Upper lobe of left lung (tissue), 6 donors: ENCODE measurements around the gene RFC4. TPM values are rescaled to one million over a fixed set of nuclear protein-coding genes. Genes with fewer than 3 reads are reported as not detected.

Source experiments
- ATAC-seq, 2 donors: fragments of 200-7000 bp; cut with Tn5 transposase; one replicate each; pipeline ENCODE4 v1.9.1; 2022; ENCODE audit warnings: mild to moderate bottlenecking in 2 of 2, moderate library complexity in 2 of 2; ENCODE audit not compliant: low FRiP score in 2 of 2
- DNase-seq, 2 donors: peaks; one replicate each; pipeline ENCODE4 v3.0.0-alpha.2; 2019 to 2020
- H3K27ac ChIP-seq, 4 donors: fragments of 200-600 bp; sonication (generic); one replicate each; pipeline ENCODE4 v1.5.1; 2016 to 2019
- H3K27me3 ChIP-seq, 4 donors: fragments of 200-600 bp; sonication (generic); one replicate each; pipeline ENCODE4 v1.5.1; 2017 to 2019
- H3K36me3 ChIP-seq, 4 donors: fragments of 200-600 bp; sonication (generic); one replicate each; pipeline ENCODE4 v1.5.1; 2016 to 2019
- H3K4me1 ChIP-seq, 4 donors: fragments of 200-600 bp; sonication (generic); one replicate each; pipeline ENCODE4 v1.5.1; 2018 to 2019
- H3K4me3 ChIP-seq, 4 donors: fragments of 200-600 bp; sonication (generic); one replicate each; pipeline ENCODE4 v1.5.1; 2017 to 2019; ENCODE audit warnings: mild to moderate bottlenecking in 2 of 4, moderate library complexity in 1 of 4
- H3K9me3 ChIP-seq, 4 donors: fragments of 200-600 bp; sonication (generic); one replicate each; pipeline ENCODE4 v1.5.1; 2018 to 2019
- EP300 ChIP-seq, 4 donors: sonication (generic); formaldehyde crosslinking; IDR thresholded peaks; one replicate each; pipeline ENCODE4 v1.5.1; 2017; ENCODE audit warnings: antibody characterized with exemption in 4 of 4, control low read depth in 2 of 4
- POLR2A ChIP-seq, 4 donors: fragments of 450-650 bp; IDR thresholded peaks; one replicate each; pipeline ENCODE4 v1.5.1; 2016 to 2017; ENCODE audit warnings: antibody characterized with exemption in 4 of 4, mild to moderate bottlenecking in 2 of 4
- POLR2AphosphoS5 ChIP-seq, 2 donors: sonication (generic); formaldehyde crosslinking; IDR thresholded peaks; one replicate each; pipeline ENCODE4 v1.5.1; 2017; ENCODE audit warnings: antibody characterized with exemption in 2 of 2
- WGBS, 2 donors: methylation state at CpG; one replicate each; pipeline ENCODE4 v1.1.5; 2017 to 2018; 5-methylcytosine and 5-hydroxymethylcytosine counted together
- total RNA-seq, 6 donors: library from RNA; depleted of rRNA in 4 of 6; stranded (reverse); fragments of >200 nt in 4 of 6; gene quantifications; one replicate each; pipeline versions ENCODE4 v1.1.0 to v1.2.1, GENCODE V29; 2016 to 2021
- TF ChIP-seq, protein P1 (sequence below), 6 experiments: fragments of 450-650 bp in 4 of 6; fragments of 200-600 bp in 2 of 6; sonication (generic) in 2 of 6; IDR thresholded peaks; one replicate each; pipeline ENCODE4 v1.5.1; 2016 to 2019; ENCODE audit warnings: antibody characterized with exemption in 6 of 6
- donor health status: DM: no; HTN: no; CAD: no; lungs with moderate emphysema.
- donor health status: DM: no; HTN: yes; CAD: no; lungs with severe emphysema.

RFC4 gene
- total RNA-seq, 6 donors from 2014 or later: 6.0 to 14.9 (median 8.7) TPM

GRCh38 chr3:186779204-186779603 is 27.1 kb downstream of the RFC4 start:
- ATAC-seq (no peak), DNase-seq (no peak)
- peaks cover 0 to 5% (median 1%) of the 10 kb centered on the region in 4 donors for H3K4me1 ChIP-seq
- no peak for TF ChIP-seq POLR2AphosphoS5 (IDR thresholded peaks at IDR 0.05)
- TF ChIP-seq POLR2A (IDR thresholded peaks at IDR 0.05): no peak
- TF ChIP-seq, protein P1, sequence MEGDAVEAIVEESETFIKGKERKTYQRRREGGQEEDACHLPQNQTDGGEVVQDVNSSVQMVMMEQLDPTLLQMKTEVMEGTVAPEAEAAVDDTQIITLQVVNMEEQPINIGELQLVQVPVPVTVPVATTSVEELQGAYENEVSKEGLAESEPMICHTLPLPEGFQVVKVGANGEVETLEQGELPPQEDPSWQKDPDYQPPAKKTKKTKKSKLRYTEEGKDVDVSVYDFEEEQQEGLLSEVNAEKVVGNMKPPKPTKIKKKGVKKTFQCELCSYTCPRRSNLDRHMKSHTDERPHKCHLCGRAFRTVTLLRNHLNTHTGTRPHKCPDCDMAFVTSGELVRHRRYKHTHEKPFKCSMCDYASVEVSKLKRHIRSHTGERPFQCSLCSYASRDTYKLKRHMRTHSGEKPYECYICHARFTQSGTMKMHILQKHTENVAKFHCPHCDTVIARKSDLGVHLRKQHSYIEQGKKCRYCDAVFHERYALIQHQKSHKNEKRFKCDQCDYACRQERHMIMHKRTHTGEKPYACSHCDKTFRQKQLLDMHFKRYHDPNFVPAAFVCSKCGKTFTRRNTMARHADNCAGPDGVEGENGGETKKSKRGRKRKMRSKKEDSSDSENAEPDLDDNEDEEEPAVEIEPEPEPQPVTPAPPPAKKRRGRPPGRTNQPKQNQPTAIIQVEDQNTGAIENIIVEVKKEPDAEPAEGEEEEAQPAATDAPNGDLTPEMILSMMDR (IDR thresholded peaks at IDR 0.05): no peak
- TF ChIP-seq EP300 (IDR thresholded peaks at IDR 0.05): no peak
- no peak overlapping the region for H3K4me3 ChIP-seq
- H3K27me3 ChIP-seq: no peaks in the 10 kb centered on the region
- no peak overlapping the region for H3K27ac ChIP-seq
- no peaks in the 10 kb centered on the region for H3K9me3 ChIP-seq
- 90 to 92% methylated on average over 5 of the region's 5 CpGs for WGBS, 2 donors
- H3K36me3 ChIP-seq: peaks cover 0 to under 1% (median 0%) of the 10 kb centered on the region in 4 donors

GRCh38 chr3:186775999-186776398 is 30.3 kb downstream of the RFC4 start:
- 76 to 79% methylated on average over 8 of the region's 8 CpGs for whole genome bisulfite sequencing, 2 donors
- H3K36me3 ChIP-seq: no peaks in the 10 kb centered on the region
- ATAC-seq: no peak

DNA sequence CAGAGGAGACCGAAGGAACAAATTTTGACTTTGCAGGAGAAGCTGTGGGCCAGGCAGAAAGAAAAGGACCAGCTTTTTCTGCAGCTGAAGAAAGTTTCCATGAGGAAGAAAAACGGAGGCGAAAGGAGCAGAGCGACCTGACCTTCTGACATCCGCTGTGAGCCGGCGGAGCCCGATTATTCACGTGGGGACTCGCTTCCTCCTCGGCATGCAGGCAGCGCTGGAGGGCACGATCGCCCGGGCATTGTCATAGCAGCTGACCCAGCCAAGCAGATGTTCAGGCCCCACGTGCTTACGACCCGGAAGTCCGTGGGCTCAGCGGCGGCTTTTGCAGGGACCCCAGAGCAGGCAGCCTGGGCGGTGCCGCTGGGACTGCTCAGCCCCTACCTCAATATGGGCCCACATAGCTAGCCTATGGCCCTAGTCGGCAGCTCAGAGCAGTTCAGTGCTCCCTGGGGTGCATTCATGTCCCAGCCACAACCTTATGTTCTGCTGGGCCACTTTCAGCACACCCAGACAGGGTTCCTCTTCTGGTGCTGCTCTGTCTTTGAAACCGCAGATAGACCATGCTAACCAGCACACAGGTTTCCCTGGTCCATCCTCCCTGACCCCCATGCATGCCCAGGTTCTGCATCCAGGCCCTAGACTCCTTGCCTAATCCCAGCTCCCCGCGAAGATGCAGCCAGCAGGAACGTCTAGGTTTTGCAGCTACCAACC is 33.4 kb downstream of the RFC4 start:
- H3K9me3 ChIP-seq: no peaks in the 10 kb centered on the region
- ATAC-seq (peak; percentile 69 to 94), DNase-seq (peak; percentile 81 to 88)
- peak overlapping the region; percentile 42 to 63 (median 53) for H3K4me3 ChIP-seq
- H3K27ac ChIP-seq: peak overlapping the region in 3 of 4 donors; percentile 11 to 59 (median 57)
- no peak for TF ChIP-seq EP300 (IDR thresholded peaks at IDR 0.05)
- TF ChIP-seq, protein P1 (IDR thresholded peaks at IDR 0.05): no peak
- TF ChIP-seq POLR2AphosphoS5 (IDR thresholded peaks at IDR 0.05): peak in 1 of 2 donors; percentile 24
- peak in 1 of 4 donors; percentile 51 for TF ChIP-seq POLR2A (IDR thresholded peaks at IDR 0.05)
- no peaks in the 10 kb centered on the region for H3K27me3 ChIP-seq
- 17 to 23% methylated on average over 16 to 28 of the region's 28 CpGs for WGBS, 2 donors
- peaks cover 8 to 15% (median 12%) of the 10 kb centered on the region in 4 donors for H3K4me1 ChIP-seq
- H3K36me3 ChIP-seq: no peaks in the 10 kb centered on the region

More at GRCh38 chr3:186775999-186776398, 30.3 kb downstream of the RFC4 start:
- H3K27ac ChIP-seq: no peak overlapping the region
- DNase-seq: no peak
- H3K9me3 ChIP-seq: no peaks in the 10 kb centered on the region
- no peak overlapping the region for H3K4me3 ChIP-seq
- peaks cover 8 to 15% (median 12%) of the 10 kb centered on the region in 4 donors for H3K4me1 ChIP-seq
- no peak for TF ChIP-seq POLR2A (IDR thresholded peaks at IDR 0.05)
- TF ChIP-seq, protein P1 (IDR thresholded peaks at IDR 0.05): no peak
- no peak for TF ChIP-seq EP300 (IDR thresholded peaks at IDR 0.05)
- no peak for TF ChIP-seq POLR2AphosphoS5 (IDR thresholded peaks at IDR 0.05)
- H3K27me3 ChIP-seq: no peaks in the 10 kb centered on the region

GRCh38 chr3:186772281-186772694 is 34.0 kb downstream of the RFC4 start:
- 7 to 8% methylated on average over 26 of the region's 26 CpGs for WGBS, 2 donors
- Histone ChIP-seq H3K36me3 (no peaks in the 10 kb centered on the region), H3K27me3 (no peaks in the 10 kb centered on the region), H3K9me3 (no peaks in the 10 kb centered on the region), H3K4me1 (peaks cover 8 to 15% (median 12%) of the 10 kb centered on the region in 4 donors), H3K4me3 (peak overlapping the region; percentile 42 to 63 (median 53)), H3K27ac (peak overlapping the region in 2 of 4 donors; percentile 57 to 59)
- TF ChIP-seq POLR2AphosphoS5 (IDR thresholded peaks at IDR 0.05): no peak
- TF ChIP-seq, protein P1 (IDR thresholded peaks at IDR 0.05): no peak
- no peak for TF ChIP-seq EP300 (IDR thresholded peaks at IDR 0.05)
- no peak for TF ChIP-seq POLR2A (IDR thresholded peaks at IDR 0.05)
- ATAC-seq (peak in 1 of 2 donors; percentile 63), DNase-seq (peak in 1 of 2 donors; percentile 85)
